Adrenal gland (tissue), 5 donors: ENCODE results near the gene RAP1GAP.

ENCODE experiments used
- POLR2A ChIP-seq, 2 donors: fragments of 450-650 bp; IDR thresholded peaks; one replicate each; pipeline ENCODE4 v1.6.1; 2017; ENCODE audit warnings: antibody characterized with exemption in 2 of 2, mild to moderate bottlenecking in 2 of 2, moderate library complexity in 1 of 2
- TF ChIP-seq, protein P1 (sequence below), 6 experiments: fragments of 450-650 bp in 4 of 6; fragments of 200-600 bp in 2 of 6; sonication (generic) in 1 of 6; IDR thresholded peaks; 1 replicate in 5 of 6; 2 replicates in 1 of 6; pipeline versions ENCODE4 v1.5.1 to v1.8.0; 2016 to 2021; ENCODE audit warnings: antibody characterized with exemption in 6 of 6, mild to moderate bottlenecking in 2 of 6, moderate library complexity in 1 of 6
- donor health status: DM: no; HTN: no; CAD: no.

GRCh38 chr1:21565285-21565684 is 103.9 kb downstream of the RAP1GAP start:
- TF ChIP-seq, protein P1, sequence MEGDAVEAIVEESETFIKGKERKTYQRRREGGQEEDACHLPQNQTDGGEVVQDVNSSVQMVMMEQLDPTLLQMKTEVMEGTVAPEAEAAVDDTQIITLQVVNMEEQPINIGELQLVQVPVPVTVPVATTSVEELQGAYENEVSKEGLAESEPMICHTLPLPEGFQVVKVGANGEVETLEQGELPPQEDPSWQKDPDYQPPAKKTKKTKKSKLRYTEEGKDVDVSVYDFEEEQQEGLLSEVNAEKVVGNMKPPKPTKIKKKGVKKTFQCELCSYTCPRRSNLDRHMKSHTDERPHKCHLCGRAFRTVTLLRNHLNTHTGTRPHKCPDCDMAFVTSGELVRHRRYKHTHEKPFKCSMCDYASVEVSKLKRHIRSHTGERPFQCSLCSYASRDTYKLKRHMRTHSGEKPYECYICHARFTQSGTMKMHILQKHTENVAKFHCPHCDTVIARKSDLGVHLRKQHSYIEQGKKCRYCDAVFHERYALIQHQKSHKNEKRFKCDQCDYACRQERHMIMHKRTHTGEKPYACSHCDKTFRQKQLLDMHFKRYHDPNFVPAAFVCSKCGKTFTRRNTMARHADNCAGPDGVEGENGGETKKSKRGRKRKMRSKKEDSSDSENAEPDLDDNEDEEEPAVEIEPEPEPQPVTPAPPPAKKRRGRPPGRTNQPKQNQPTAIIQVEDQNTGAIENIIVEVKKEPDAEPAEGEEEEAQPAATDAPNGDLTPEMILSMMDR (IDR thresholded peaks at IDR 0.05) = no peak
- TF ChIP-seq POLR2A (IDR thresholded peaks at IDR 0.05) = no peak
